OCI-LY3 (cell line): ENCODE results near the gene HSDL2.

Experiments used
- H2AFZ ChIP-seq: fragments of 200-600, 300-600 bp; shearing (Covaris generic); 2 replicates; pipeline ENCODE4 v1.6.0; 2014; ENCODE audit warnings: antibody characterized with exemption, low read depth, low read length
- H3K27ac ChIP-seq: fragments of 200-600, 300-600 bp; sonication (generic); 2 replicates; pipeline ENCODE4 v1.5.1; 2014; ENCODE audit warnings: mild to moderate bottlenecking, low read length, moderate library complexity, mixed read lengths
- H3K27me3 ChIP-seq: fragments of 200-600, 300-600 bp; sonication (generic); 2 replicates; pipeline ENCODE4 v1.6.1; 2014; ENCODE audit warnings: low read depth, low read length, mixed read lengths
- H3K36me3 ChIP-seq: fragments of 200-600, 300-600 bp; sonication (generic); replicated peaks from 2 replicates; pipeline ENCODE3; 2014; ENCODE audit warnings: low read depth, low read length, mixed read lengths
- H3K4me1 ChIP-seq: fragments of 300-600, 200-600 bp; sonication (generic); 2 replicates; pipeline ENCODE4 v1.6.1; 2014; ENCODE audit warnings: low read length, mixed read lengths
- H3K4me2 ChIP-seq: fragments of 200-600, 300-600 bp; sonication (generic); 2 replicates; pipeline ENCODE4 v1.6.1; 2014; ENCODE audit warnings: low read length, mixed read lengths
- H3K4me3 ChIP-seq: fragments of 300-600, 200-600 bp; sonication (generic); 2 replicates; pipeline ENCODE4 v1.5.1; 2014; ENCODE audit warnings: antibody characterized with exemption, mild to moderate bottlenecking, low read length, moderate library complexity
- H3K79me2 ChIP-seq: fragments of 300-600, 200-600 bp; shearing (Covaris generic); 2 replicates; pipeline ENCODE4 v1.6.1; 2014; ENCODE audit warnings: mild to moderate bottlenecking, low read length, mixed read lengths
- H3K9ac ChIP-seq: fragments of 300-600, 200-600 bp; shearing (Covaris generic); 2 replicates; pipeline ENCODE4 v1.6.0; 2014; ENCODE audit warnings: mild to moderate bottlenecking, low read length, moderate library complexity
- H3K9me3 ChIP-seq: fragments of 200-600, 300-600 bp; shearing (Covaris generic); 2 replicates; pipeline ENCODE4 v1.6.1; 2014; ENCODE audit warnings: low read length, mixed read lengths; ENCODE audit not compliant: insufficient read depth
- H4K20me1 ChIP-seq: fragments of 200-600, 300-600 bp; sonication (generic); 2 replicates; pipeline ENCODE4 v1.6.1; 2016; ENCODE audit warnings: low read length, mixed read lengths; ENCODE audit not compliant: insufficient read depth
- EZH2phosphoT487 ChIP-seq: fragments of 200-600 bp; shearing (Covaris generic); IDR thresholded peaks from 2 replicates; pipeline ENCODE4 v1.6.1; 2018; ENCODE audit warnings: antibody characterized with exemption, mixed run types, low read depth
- TF ChIP-seq, protein P1 (sequence below): fragments of 200-600, 300-600 bp; sonication (generic); IDR thresholded peaks from 2 replicates; pipeline ENCODE4 v1.5.1; 2014; ENCODE audit warnings: antibody characterized with exemption, low read length, low read depth

Gene HSDL2

GRCh38 chr9:112422417-112423148 is 42.7 kb downstream of the HSDL2 start:
- H3K27ac ChIP-seq = no peak overlapping the region
- TF ChIP-seq EZH2phosphoT487 = no peak
- TF ChIP-seq, protein P1, sequence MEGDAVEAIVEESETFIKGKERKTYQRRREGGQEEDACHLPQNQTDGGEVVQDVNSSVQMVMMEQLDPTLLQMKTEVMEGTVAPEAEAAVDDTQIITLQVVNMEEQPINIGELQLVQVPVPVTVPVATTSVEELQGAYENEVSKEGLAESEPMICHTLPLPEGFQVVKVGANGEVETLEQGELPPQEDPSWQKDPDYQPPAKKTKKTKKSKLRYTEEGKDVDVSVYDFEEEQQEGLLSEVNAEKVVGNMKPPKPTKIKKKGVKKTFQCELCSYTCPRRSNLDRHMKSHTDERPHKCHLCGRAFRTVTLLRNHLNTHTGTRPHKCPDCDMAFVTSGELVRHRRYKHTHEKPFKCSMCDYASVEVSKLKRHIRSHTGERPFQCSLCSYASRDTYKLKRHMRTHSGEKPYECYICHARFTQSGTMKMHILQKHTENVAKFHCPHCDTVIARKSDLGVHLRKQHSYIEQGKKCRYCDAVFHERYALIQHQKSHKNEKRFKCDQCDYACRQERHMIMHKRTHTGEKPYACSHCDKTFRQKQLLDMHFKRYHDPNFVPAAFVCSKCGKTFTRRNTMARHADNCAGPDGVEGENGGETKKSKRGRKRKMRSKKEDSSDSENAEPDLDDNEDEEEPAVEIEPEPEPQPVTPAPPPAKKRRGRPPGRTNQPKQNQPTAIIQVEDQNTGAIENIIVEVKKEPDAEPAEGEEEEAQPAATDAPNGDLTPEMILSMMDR = no peak
- no peaks in the 10 kb centered on the region for H3K27me3 ChIP-seq
- H3K36me3 ChIP-seq = no peaks in the 10 kb centered on the region
- no peak overlapping the region for H3K4me2 ChIP-seq
- no peaks in the 10 kb centered on the region for H3K9me3 ChIP-seq
- no peak overlapping the region for H3K9ac ChIP-seq
- H3K79me2 ChIP-seq = no peaks in the 10 kb centered on the region
- no peaks in the 10 kb centered on the region for H4K20me1 ChIP-seq
- H2AFZ ChIP-seq = no peak overlapping the region
- no peaks in the 10 kb centered on the region for H3K4me1 ChIP-seq
- no peak overlapping the region for H3K4me3 ChIP-seq

DNA sequence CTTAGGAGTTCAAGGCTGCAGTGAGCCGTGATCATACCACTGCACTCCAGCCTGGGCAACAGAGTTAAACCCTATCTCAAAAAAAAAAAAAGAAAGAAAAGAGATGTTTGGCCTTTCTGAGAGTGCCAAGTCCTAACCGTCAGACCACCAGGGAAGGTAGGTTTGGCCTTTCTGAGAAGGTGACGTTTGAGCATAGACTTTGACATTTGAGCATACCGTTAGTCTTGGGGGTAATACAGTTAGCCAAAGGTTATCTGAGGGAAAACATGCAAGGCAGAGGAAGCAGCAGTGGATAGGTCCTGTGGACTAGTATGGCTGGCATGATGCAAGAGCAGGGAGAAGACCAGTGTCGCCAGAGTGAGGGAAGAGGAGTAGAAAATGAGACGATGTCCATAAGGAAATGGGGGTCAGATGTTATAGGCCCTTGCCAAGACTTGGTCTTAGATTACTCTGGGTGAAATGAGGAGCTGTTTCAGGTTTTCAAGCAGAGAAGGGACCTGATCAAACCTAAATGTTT is 50.2 kb downstream of the HSDL2 start:
- Histone ChIP-seq H3K36me3 (no peaks in the 10 kb centered on the region), H2AFZ (no peak overlapping the region), H3K4me3 (no peak overlapping the region), H4K20me1 (no peaks in the 10 kb centered on the region), H3K27me3 (no peaks in the 10 kb centered on the region), H3K9ac (no peak overlapping the region), H3K4me2 (no peak overlapping the region), H3K4me1 (no peaks in the 10 kb centered on the region), H3K79me2 (no peaks in the 10 kb centered on the region), H3K9me3 (no peaks in the 10 kb centered on the region), H3K27ac (no peak overlapping the region)
- no peak for TF ChIP-seq EZH2phosphoT487
- TF ChIP-seq, protein P1 = no peak

DNA sequence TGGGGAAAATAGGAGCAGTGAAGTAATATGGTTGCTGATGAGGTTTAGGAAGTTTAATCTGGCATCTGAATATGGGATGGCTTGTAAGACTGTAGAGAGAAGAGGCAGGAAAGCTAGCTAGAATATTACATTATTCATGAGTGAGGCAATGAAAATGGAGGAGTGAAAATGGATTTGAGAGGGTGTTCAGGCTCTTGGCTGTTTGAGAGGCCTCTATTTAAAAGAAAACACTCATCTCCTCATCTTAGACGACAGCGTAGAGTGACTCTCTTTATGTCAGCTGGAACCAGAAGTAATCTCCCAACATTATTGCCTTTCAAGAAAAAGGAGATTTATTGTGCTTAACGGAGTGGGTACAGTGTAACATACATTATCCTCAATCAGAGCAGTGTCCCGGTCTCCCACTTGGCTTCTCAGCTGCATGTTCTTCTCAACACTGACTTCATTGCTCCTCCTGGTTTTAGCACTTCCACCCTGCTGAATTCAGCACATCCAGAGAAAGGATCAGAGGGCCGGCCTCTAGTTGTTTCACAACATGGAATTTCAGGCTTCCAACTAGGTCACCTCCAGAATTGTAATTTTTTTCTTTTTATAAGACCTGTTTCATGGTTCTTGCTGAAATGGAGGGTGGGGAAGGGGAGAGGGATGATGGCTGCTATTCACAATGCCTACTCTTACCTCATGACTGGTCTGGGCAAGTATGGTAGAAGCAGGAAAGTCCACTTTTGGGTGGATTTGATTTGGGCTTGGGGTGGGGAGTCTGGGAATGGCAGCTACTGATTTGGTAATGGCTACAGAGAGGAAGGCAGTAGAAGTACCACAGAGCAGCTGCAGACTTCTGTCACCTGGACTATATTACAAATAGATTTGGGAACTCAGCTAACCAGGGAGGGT is 53.8 kb downstream of the HSDL2 start:
- Histone ChIP-seq H3K27me3 (no peaks in the 10 kb centered on the region), H3K9me3 (no peaks in the 10 kb centered on the region), H3K4me2 (no peak overlapping the region), H3K9ac (no peak overlapping the region), H4K20me1 (no peaks in the 10 kb centered on the region), H2AFZ (no peak overlapping the region), H3K79me2 (no peaks in the 10 kb centered on the region), H3K36me3 (no peaks in the 10 kb centered on the region), H3K4me1 (no peaks in the 10 kb centered on the region), H3K4me3 (no peak overlapping the region), H3K27ac (no peak overlapping the region)
- TF ChIP-seq EZH2phosphoT487 = no peak
- TF ChIP-seq, protein P1 = no peak

DNA sequence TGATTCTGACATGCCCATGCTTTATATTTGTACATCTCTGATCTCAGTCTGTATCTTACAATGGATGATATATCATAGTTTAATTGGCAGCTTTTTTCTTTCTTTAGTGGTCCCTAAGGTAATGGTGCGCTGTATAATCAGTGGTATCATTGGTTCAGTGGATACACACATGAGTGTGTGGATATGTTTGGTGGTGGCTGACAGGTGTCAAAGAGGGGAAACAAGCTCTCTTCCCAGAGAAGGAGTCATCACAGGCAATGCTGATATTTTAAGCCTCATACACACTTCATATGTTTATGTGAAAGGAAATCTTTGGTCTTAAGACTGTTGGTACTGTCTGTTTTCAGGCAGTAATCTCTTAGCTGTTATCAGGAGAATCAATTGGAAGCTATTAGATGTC is 54.6 kb downstream of the HSDL2 start:
- H3K27me3 ChIP-seq = no peaks in the 10 kb centered on the region
- no peaks in the 10 kb centered on the region for H4K20me1 ChIP-seq
- H3K4me1 ChIP-seq = no peaks in the 10 kb centered on the region
- no peak overlapping the region for H3K4me2 ChIP-seq
- no peaks in the 10 kb centered on the region for H3K9me3 ChIP-seq
- no peaks in the 10 kb centered on the region for H3K79me2 ChIP-seq
- H3K4me3 ChIP-seq = no peak overlapping the region
- no peaks in the 10 kb centered on the region for H3K36me3 ChIP-seq
- no peak overlapping the region for H3K27ac ChIP-seq
- no peak overlapping the region for H3K9ac ChIP-seq
- no peak for TF ChIP-seq EZH2phosphoT487
- TF ChIP-seq, protein P1 = no peak
- H2AFZ ChIP-seq = no peak overlapping the region
